NOMO-1 treated with DMSO at 0.1 percent for 48 hours (cell line): ENCODE results near the gene RCSD1.
"Not testable (repeated sequence)": the region's sequence is repeated elsewhere in the genome, so short reads cannot be mapped to it uniquely, and the experiment has no call there.

Experiments
- DNase-seq: peaks from one replicate; lab custom pipeline; 2025; ENCODE audit not compliant: unreplicated experiment; lab: John Stamatoyannopoulos, UW

RCSD1 gene

GRCh38 chr1:167737169-167737568 is 107.1 kb downstream of the RCSD1 start:
- DNase-seq, result no peak

GRCh38 chr1:167738158-167738557 is 108.1 kb downstream of the RCSD1 start:
- DNase-seq, result no peak

DNA sequence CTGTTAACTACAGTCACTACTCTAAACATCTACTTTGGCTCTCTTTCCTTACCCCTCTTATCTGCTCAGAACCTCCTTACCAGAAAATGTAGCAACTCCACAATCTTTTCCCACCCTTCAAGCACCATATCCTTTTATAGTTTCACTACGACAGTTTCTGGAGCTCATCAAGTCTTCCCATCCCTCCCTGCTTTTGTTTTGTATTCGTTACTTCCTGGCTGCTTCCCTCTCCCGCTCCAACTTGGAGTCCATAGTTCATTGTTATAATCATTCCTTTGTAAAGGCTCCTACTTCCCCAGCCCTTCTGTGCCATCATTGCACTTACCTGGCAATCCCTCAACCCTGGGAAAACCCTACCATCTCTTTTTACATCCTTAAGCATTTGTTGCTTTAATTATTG is 109.7 kb downstream of the RCSD1 start:
- no peak for DNase-seq

GRCh38 chr1:167741103-167741502 is 111.1 kb downstream of the RCSD1 start:
- DNase-seq, result not testable (repeated sequence)

- not testable (repeated sequence) for DNase-seq
Measured at GRCh38 chr1:167742392-167743057, 112.5 kb downstream of the RCSD1 start.

DNA sequence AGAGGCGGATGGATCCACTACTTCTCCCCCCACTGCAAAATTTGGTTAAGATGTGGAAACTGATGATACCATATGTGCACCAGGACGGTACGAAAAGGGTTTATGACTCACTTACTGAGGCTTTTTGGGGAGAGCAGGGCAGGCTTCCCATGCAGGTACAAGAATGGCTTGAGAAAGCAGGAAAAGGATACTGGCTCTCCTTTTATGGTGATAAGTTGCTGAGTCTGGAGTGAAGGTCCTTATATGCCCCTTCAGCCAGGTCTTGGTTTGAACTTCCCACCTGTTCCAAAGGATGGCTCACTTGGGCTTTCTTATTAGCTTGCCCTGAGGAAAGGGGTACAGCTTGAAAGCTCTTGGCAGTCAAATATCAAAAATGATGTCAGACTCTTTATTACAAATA is 114.9 kb downstream of the RCSD1 start:
- DNase-seq, result no peak

GRCh38 chr1:167746013-167746672 is 116.1 kb downstream of the RCSD1 start:
- no peak for DNase-seq

DNA sequence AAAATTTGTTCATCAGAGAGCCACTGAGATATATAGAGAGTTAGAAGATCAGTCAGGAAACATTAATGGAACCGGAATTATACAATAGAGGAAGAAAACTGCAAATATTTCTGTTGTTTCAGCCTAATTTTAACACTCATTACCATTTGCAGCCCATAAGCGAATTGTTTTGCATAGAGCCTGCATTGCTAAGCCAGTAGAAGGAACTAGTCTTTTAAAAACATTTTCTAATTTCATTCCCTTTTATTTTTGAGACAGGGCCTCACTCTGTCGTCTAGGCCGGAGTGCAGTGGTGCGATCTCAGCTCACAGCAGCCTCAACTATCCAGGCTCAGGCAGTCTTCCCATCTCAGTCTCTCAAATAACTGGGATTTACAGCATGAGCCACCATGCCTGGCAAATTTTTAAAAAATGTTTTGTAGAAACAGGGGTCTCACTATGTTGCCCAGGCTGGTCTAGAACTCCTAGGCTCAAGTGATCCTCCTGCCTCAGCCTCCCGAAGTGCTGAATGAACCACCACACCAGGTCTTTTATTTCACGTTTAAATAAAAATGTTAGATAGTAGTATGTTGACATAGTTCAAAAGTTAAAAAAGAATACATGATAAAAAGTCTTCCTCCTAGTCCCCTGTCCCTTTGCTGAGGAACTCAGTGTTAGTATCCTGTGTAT is 117.1 kb downstream of the RCSD1 start:
- DNase-seq, result no peak

GRCh38 chr1:167747988-167748387 is 118.0 kb downstream of the RCSD1 start:
- DNase-seq, result no peak

GRCh38 chr1:167748906-167749305 is 118.9 kb downstream of the RCSD1 start:
- DNase-seq, result no peak

DNA sequence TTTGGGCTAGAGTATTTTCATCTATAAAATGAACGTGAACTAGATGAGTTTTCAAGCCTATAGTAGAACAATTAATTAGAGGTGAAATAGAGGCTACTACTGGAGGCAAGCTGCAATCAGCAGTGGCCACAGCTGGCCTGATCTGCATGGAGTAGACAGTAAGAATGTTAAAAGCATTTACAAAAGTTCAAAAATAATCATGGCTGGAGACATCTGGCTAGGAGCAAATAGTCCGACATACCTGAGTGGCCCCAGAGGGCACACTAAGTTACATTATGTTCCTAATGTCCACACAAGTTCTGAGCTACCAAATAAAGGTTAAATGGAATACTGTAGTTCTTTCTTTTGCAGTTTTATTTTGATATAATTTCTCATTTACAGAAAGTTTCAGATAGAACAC is 119.7 kb downstream of the RCSD1 start:
- no peak for DNase-seq

DNA sequence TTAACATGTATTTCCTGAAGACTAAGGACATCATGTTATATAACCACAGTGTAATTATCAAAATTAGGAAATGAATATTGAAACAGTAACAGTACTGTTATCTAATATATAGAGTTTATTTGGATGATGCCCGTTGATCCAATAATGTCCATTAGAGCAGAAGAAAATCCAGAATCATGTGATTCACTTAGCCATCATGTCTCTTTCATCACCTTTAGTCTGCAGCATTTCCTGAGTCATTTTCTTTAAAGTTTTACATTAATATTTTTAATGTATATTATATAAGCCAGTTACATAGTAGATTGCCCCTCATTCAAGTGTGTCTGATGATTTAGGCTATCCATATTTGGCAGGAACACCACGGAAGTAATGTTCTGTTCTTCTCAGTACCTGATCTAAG is 120.6 kb downstream of the RCSD1 start:
- no peak for DNase-seq

DNA sequence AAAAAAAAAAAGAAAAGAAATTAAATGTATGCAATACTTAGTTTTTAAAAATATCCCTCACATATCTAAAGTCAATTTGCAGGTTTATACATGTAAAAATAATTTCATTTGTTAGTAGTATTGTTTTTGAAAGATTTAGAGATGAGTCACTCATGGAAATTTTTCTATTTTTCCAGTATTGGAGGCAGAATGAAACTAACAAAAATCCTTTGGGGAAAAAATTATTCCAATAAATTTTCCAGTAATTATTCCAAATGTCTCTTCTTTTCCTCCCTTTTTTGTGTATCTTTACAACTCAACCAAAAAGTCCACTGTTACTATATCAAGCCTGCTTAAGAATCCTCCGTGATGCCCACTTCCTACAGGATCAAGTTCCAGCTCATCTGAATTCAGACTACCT is 121.6 kb downstream of the RCSD1 start:
- no peak for DNase-seq

GRCh38 chr1:167752219-167752985 is 122.4 kb downstream of the RCSD1 start:
- DNase-seq, result no peak

DNA sequence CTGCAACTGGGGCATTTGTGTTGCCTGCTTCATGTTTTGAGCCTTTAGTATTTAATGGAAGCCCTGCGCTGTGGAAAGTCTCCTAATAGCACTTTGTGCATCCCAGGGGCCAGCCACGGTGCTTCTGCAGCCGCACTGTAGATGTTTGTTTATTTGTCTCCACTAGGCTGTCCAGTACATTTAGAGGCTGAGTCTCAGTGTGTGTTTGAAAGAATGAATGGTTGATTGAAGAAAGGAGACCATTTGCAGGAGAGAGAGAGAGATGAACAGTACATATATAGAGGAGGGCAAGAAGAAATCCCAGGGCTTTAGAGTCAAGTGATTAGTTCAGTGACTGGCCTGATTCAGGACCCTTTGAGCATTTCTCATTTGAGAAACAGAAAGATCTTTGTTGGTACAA is 125.6 kb downstream of the RCSD1 start:
- DNase-seq, result no peak
